Loucy (cell line): ENCODE data around the gene CBX2.

Experiments
- H2AFZ ChIP-seq: fragments of 200-600 bp; sonication (generic); 2 replicates; pipeline ENCODE4 v1.6.0; 2016; ENCODE audit warnings: antibody characterized with exemption, mild to moderate bottlenecking, low read length, moderate library complexity
- H3F3A ChIP-seq: fragments of 200-600 bp; 2 replicates; pipeline ENCODE4 v1.6.0; 2016; ENCODE audit warnings: antibody characterized with exemption, low read depth, mild to moderate bottlenecking
- H3K27me3 ChIP-seq: fragments of 200-600 bp; sonication (generic); 2 replicates; pipeline ENCODE4 v1.6.1; 2014; ENCODE audit warnings: low read length, mild to moderate bottlenecking; ENCODE audit not compliant: insufficient read depth, poor library complexity, severe bottlenecking
- H3K36me3 ChIP-seq: fragments of 200-600 bp; sonication (generic); 2 replicates; pipeline ENCODE4 v1.6.1; 2016; ENCODE audit warnings: low read length; ENCODE audit not compliant: insufficient read depth
- H3K4me1 ChIP-seq: fragments of 200-600 bp; sonication (generic); 2 replicates; pipeline ENCODE4 v1.5.1; 2014; ENCODE audit warnings: low read length, mild to moderate bottlenecking; ENCODE audit not compliant: insufficient read depth, poor library complexity, severe bottlenecking
- H3K4me2 ChIP-seq: fragments of 200-600 bp; sonication (generic); 2 replicates; pipeline ENCODE4 v1.6.0; 2014; ENCODE audit warnings: antibody characterized with exemption, low read length, low read depth, mild to moderate bottlenecking; ENCODE audit not compliant: poor library complexity, severe bottlenecking
- H3K4me3 ChIP-seq: fragments of 200-600 bp; sonication (generic); 2 replicates; pipeline ENCODE4 v1.5.1; 2014; ENCODE audit warnings: low read length, mild to moderate bottlenecking, mixed read lengths; ENCODE audit not compliant: poor library complexity, severe bottlenecking
- H3K79me2 ChIP-seq: fragments of 200-600 bp; sonication (generic); 2 replicates; pipeline ENCODE4 v1.6.1; 2014; ENCODE audit warnings: low read length; ENCODE audit not compliant: insufficient read depth
- H3K9ac ChIP-seq: fragments of 200-600 bp; sonication (generic); 2 replicates; pipeline ENCODE4 v1.6.0; 2014; ENCODE audit warnings: mild to moderate bottlenecking, low read depth, low read length, moderate library complexity; ENCODE audit not compliant: poor library complexity, severe bottlenecking
- H3K9me2 ChIP-seq: fragments of 200-600 bp; sonication (generic); replicated peaks from 2 replicates; pipeline ENCODE4 v1.6.1; 2016; ENCODE audit warnings: low read depth, low read length, mixed read lengths
- H3K9me3 ChIP-seq: fragments of 200-600 bp; sonication (generic); 2 replicates; pipeline ENCODE4 v1.6.1; 2014; ENCODE audit warnings: mild to moderate bottlenecking, antibody characterized with exemption, low read length, low read depth; ENCODE audit not compliant: insufficient read depth
- H4K20me1 ChIP-seq: fragments of 200-600 bp; sonication (generic); 2 replicates; pipeline ENCODE4 v1.6.0; 2014; ENCODE audit warnings: antibody characterized with exemption, low read length, mild to moderate bottlenecking; ENCODE audit not compliant: insufficient read depth, poor library complexity, severe bottlenecking
- EZH2phosphoT487 ChIP-seq: fragments of 200-600 bp; IDR thresholded peaks from 2 replicates; pipeline ENCODE4 v1.6.1; 2018; ENCODE audit warnings: antibody characterized with exemption, mild to moderate bottlenecking, moderate library complexity, borderline replicate concordance
- TF ChIP-seq, protein P1 (sequence below): fragments of 200-600 bp; sonication (generic); conservative IDR thresholded peaks from 2 replicates; pipeline ENCODE4 v1.5.1; 2014; ENCODE audit warnings: mild to moderate bottlenecking, antibody characterized with exemption, low read length

Gene CBX2

DNA sequence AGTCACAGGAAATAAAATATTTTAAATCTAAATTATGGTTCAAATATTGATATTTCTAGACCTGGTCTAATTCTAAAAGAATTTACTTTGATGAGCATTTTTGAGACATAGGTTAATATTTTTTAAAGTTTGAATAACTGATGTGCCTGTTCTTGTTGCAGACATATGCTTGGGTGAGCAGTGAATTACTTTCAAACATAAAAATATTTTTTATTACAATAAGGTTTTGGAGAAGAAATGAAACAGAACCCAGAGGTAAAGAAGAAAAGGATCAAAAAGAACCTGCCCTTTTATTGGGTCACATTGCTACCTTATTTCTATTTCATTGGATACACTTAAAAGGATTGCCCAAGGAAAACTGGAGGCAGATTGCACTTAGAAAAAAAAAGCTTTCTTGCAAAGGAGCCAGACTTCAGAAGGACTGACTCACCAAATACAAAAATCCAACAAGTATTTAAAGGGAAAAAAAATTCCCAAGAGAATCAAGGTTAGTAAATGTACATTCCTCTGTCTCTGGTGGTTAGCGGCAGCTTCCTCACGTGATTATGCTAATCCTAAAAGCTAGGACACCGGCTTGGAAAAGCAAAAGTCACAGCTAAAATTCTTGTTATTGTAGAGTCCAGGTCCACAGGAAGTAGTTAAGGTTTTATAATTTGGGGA, 28.7 kb upstream of the CBX2 start:
- no peak overlapping the region for H2AFZ ChIP-seq
- no peak overlapping the region for H3K9ac ChIP-seq
- no peaks in the 10 kb centered on the region for H3K27me3 ChIP-seq
- no peak overlapping the region for H3K4me3 ChIP-seq
- H3K36me3 ChIP-seq, result no peaks in the 10 kb centered on the region
- H3K9me2 ChIP-seq, result no peaks in the 10 kb centered on the region
- H3K9me3 ChIP-seq, result no peaks in the 10 kb centered on the region
- H3F3A ChIP-seq, result no peaks in the 10 kb centered on the region; the same call in 1 of the 2 replicates
- H3K4me2 ChIP-seq, result no peak overlapping the region
- H3K79me2 ChIP-seq, result no peaks in the 10 kb centered on the region
- H3K4me1 ChIP-seq, result peaks cover 3% of the 10 kb centered on the region
- no peaks in the 10 kb centered on the region for H4K20me1 ChIP-seq
- no peak for TF ChIP-seq EZH2phosphoT487
- TF ChIP-seq, protein P1, sequence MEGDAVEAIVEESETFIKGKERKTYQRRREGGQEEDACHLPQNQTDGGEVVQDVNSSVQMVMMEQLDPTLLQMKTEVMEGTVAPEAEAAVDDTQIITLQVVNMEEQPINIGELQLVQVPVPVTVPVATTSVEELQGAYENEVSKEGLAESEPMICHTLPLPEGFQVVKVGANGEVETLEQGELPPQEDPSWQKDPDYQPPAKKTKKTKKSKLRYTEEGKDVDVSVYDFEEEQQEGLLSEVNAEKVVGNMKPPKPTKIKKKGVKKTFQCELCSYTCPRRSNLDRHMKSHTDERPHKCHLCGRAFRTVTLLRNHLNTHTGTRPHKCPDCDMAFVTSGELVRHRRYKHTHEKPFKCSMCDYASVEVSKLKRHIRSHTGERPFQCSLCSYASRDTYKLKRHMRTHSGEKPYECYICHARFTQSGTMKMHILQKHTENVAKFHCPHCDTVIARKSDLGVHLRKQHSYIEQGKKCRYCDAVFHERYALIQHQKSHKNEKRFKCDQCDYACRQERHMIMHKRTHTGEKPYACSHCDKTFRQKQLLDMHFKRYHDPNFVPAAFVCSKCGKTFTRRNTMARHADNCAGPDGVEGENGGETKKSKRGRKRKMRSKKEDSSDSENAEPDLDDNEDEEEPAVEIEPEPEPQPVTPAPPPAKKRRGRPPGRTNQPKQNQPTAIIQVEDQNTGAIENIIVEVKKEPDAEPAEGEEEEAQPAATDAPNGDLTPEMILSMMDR, result no peak

DNA sequence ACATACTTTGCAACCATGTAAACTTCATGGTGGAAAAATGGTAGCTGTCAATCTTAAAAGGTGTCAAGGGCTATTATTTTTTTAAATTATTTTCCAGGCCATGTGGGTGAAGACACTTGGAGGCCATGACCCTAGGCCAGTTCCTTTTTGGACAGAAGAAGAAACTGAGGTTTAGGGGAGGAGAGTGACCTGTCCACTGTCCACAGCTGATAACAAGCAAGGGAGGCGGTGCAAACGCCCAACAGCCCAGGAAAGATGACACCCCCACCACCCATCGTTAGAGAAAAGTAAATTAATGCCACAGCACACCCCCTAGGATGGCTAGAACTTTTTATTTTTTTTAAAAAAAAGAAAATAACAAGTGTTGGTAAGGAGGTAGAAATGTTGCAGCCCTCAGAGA, 28.0 kb upstream of the CBX2 start:
- Histone ChIP-seq H3K4me1 (peaks cover 3% of the 10 kb centered on the region), H3K4me3 (no peak overlapping the region), H3K79me2 (no peaks in the 10 kb centered on the region), H3K4me2 (no peak overlapping the region), H3K9ac (no peak overlapping the region), H3K27me3 (no peaks in the 10 kb centered on the region), H3K9me3 (no peaks in the 10 kb centered on the region), H3K36me3 (no peaks in the 10 kb centered on the region), H3K9me2 (no peaks in the 10 kb centered on the region), H2AFZ (no peak overlapping the region), H3F3A (no peaks in the 10 kb centered on the region; the same call in 1 of the 2 replicates), H4K20me1 (no peaks in the 10 kb centered on the region)
- TF ChIP-seq, protein P1, result no peak
- TF ChIP-seq EZH2phosphoT487, result no peak

- Histone ChIP-seq H3K79me2 (no peaks in the 10 kb centered on the region), H3F3A (no peaks in the 10 kb centered on the region; the same call in 1 of the 2 replicates), H3K9ac (no peak overlapping the region), H3K27me3 (no peaks in the 10 kb centered on the region), H3K4me2 (no peak overlapping the region), H3K9me3 (no peaks in the 10 kb centered on the region), H4K20me1 (no peaks in the 10 kb centered on the region), H3K4me3 (no peak overlapping the region), H2AFZ (no peak overlapping the region), H3K9me2 (no peaks in the 10 kb centered on the region), H3K4me1 (peaks cover 3% of the 10 kb centered on the region), H3K36me3 (no peaks in the 10 kb centered on the region)
- TF ChIP-seq, protein P1, result no peak
- TF ChIP-seq EZH2phosphoT487, result no peak
Measured at GRCh38 chr17:79750650-79751545, 27.1 kb upstream of the CBX2 start.
